GM19438 (cell line): ENCODE measurements around the gene EGFR.

Experiments
- ATAC-seq: cut with Tn5 transposase; IDR thresholded peaks from one replicate; pipeline ENCODE4 v1.9.1; 2021; ENCODE audit warnings: low read depth; ENCODE audit not compliant: unreplicated experiment

The EGFR gene

GRCh38 chr7:55059021-55059420, 40.2 kb downstream of the EGFR start:
- ATAC-seq, result no peak

DNA sequence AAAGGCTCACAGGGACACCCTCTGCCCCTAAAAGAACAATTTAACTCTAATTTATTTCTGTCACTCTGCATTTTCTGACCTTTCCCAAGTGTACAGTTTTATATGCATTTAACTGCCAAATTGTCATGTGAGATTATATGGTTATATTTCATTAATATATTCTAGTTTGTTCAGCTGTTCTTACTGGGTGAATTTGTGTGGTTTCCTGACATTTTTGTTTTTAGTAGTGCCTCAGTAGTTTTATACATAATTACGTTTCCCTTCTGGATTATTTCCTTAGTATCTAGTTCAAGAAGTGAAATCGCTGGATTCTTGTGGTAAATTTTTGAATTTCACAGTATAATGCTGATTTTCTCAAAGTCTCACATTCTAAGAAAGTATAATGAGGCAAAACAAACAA, 41.3 kb downstream of the EGFR start:
- ATAC-seq, result no peak

- ATAC-seq, result no peak
Observed at GRCh38 chr7:55060636-55061022, 41.8 kb downstream of the EGFR start.

- ATAC-seq, result no peak
Observed at GRCh38 chr7:55061726-55062499, 43.1 kb downstream of the EGFR start.

DNA sequence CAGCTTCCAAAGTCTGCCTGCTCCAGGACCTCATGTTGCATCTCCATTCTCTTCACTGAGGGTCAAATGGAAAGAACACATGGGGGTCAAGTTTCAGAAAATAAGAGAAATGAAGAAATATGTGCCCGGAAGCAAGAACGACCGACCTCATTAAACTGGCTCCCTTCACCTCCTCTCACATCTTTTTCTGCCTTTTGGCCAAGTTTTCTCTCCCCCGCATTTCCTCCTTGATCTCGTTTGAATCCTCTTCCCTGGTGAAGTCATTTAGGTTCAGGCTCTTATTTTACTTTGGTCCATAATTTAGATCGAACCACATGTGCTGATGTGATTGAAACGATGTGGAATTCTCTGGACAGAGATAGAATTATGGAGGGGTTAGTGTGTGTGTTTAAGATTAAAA, 44.2 kb downstream of the EGFR start:
- ATAC-seq, result no peak

DNA sequence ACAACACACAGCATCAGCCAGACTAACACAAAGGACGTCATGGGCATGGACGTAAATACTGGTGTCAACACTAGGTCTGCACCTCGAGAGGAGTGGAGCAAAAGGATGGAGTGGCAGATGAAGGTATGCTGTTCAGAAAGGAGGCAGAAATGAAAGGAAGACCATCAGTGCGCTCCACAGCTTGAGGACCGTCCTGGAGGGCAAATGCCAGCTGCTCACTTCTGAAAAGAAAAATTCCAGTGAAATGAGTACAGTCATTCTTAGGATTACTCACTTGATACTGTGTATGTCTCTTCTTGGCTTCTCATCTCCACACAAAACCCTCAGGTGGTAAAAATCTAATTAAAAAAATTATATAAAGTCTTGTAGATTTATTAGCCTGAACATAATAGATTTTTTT, 44.8 kb downstream of the EGFR start:
- ATAC-seq, result no peak

GRCh38 chr7:55065079-55065478, 46.3 kb downstream of the EGFR start:
- ATAC-seq, result no peak

DNA sequence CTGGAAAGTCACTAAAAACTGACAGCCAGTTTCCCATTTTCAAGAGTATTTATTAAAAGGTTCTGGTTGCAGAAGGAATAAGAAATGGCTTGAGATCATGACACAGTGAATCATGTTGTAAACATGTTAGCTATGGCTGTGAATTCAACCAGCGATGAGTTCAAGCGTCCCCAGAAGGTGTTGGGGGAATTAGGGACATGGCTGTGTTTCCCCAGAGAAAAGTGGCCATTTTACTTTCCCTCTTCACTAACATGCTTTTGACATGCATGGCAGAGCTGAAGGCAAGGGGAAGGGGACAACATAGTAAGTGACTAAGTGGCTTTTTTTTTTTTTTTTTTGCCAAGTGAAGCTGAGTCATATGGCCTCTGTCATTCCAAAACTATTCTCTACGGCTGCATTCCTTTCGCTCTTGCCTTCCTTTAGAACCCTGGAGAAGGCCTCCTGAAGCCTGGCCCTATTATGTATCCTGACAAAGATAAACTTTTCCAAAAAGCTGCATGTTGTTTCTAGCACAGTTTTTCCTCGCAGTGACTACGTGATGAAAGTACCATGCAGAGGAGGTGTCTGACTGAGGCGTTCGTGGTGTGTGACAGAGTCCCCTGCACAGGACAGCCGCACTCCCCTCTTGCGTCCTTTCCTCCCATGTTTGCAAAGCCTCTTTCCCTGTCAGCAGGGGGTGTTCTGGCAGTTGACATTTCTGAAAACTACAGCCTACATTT, 46.9 kb downstream of the EGFR start:
- no peak for ATAC-seq

- ATAC-seq, result no peak
Observed at GRCh38 chr7:55066524-55066923, 47.7 kb downstream of the EGFR start.

- ATAC-seq, result no peak
Observed at GRCh38 chr7:55066938-55067337, 48.1 kb downstream of the EGFR start.

DNA sequence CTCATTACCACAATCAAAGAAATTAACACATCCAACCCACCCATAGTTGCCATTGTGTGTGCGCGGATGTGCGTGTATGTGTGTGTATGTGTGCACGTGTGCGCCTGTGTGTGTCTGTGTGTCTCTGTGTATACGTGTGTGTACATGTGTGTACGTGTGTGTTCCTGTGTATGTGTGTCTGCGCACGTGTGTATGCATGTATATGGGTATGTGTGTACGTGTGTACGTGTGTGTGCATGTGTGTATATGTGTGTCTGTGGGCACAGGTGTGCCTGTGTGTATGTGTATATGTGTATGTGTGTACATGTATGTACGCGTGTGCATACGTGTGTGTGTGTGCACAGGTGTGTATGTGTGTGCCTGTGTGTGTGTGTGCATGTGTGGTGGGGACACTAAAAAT, 48.9 kb downstream of the EGFR start:
- no peak for ATAC-seq

DNA sequence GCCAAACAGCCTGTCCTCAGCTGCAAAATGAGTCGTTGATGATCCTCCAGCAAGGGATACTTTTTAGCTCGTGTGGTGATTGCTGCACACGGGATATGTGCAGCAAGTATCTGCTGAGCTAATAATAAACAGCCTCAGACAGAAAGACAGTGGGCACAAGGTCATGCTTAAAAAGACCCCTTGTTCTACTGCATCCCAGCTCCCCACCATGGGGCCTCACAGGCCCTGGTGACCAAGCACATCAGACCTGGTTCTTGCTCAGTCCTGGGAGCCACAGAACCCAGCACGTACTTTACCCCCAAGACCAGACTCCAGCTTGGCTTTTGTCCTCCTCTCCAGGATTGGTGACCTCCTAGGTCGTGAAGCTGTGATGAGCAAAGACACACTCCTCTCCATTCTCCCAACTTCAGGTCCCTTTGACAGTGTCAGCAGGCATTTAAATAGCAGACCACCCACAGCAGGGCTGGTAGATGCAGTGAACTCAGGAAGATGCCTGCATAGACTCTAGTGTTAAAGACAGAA, 50.5 kb downstream of the EGFR start:
- ATAC-seq, result no peak

DNA sequence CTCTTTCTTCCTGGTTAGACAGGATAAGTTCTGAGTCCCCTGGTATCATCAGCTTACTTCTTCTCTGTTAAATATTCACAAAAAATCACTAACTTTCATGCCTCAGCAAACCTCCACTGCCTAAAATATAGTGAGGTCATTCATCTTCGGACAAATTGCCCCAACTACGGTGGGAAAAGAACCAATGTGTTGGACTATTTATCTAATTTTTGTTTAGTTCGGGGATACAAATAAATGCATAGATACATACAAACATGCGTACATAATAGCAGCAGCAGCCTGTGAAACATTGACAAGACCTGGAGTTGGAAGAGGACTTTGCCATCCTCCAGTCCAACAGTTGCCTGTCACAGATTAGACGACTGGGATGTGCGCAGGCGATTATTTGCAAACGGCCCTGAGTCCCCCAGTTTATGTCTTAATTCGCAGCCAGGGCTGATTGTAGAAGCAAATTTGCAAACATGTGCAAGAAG, 51.5 kb downstream of the EGFR start:
- no peak for ATAC-seq

GRCh38 chr7:55070854-55071253, 52.0 kb downstream of the EGFR start:
- no peak for ATAC-seq

DNA sequence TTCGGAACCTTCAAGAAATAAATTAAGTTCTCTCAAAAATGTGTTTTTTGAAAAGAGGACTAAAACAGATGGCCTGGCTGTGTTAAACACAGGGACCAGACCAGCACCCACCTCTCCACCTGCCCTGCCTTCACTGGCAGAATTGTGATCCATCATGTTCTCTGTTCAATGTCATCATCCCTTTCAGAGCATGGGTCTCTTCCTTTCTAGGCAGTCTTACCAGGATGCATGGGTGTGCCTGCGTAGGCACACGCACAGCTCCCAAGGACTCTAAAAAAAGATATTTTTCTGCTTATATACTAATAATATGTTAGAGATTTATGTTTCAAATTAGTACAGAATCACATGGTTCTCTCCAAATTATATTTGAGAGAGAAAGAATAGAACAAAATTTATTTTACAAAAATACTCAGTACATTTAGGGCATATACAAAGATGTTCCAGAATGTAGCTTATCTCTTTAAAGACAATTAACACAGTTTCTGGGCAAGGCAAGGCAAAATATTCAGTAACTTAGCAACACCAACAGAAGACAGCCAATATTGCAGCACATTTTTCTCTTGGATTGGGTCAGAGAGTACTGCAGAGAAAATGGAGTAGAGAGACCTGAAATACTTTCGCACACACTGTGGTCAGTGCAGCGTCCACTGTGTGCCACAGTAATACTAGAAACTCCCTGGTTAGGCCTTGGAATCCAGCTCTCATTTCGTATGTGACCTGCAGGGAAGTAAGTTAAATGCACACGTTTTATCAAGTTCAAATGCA, 52.8 kb downstream of the EGFR start:
- ATAC-seq, result no peak

DNA sequence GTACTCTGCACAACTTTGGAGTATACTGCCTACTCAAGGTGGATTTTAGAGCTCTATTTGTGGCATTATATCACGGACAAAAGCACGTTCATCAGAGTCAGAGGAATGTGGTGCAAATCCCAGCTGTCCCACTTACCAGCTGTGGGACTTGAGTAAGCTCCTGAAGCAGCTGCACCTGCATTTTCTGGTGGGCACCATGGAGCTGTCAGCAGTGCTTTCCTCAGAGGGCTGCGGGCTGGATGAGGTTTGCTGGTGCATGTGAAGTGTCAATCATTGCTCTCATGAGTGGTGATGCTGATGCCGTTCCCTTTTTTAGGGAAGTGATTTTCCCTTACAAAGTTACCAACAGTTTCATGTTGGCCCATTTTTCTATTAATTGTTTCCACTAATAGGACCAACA, 53.4 kb downstream of the EGFR start:
- ATAC-seq, result no peak

GRCh38 chr7:55073051-55073511, 54.3 kb downstream of the EGFR start:
- peak; percentile 52 for ATAC-seq

GRCh38 chr7:55073976-55074528, 55.2 kb downstream of the EGFR start:
- peak; percentile 87 for ATAC-seq

- no peak for ATAC-seq
Observed at GRCh38 chr7:55075464-55076021, 56.7 kb downstream of the EGFR start.
